Sigmoid colon (tissue), 7 donors: ENCODE results near the gene TWSG1. TPM values are rescaled to one million over a fixed set of nuclear protein-coding genes. Genes with fewer than 3 reads are reported as not detected.

Experiments used
- DNase-seq: peaks from one replicate; pipeline ENCODE4 v3.0.0-alpha.2; 2019
- H3K27ac ChIP-seq, 4 donors: fragments of 200-600 bp; sonication (generic); one replicate each; pipeline ENCODE4 v1.5.1; 2016 to 2019; ENCODE audit warnings: mild to moderate bottlenecking in 1 of 4
- H3K27me3 ChIP-seq, 3 donors: fragments of 200-600 bp; sonication (generic); one replicate each; pipeline ENCODE4 v1.5.1; 2019; ENCODE audit warnings: mild to moderate bottlenecking in 1 of 3
- H3K36me3 ChIP-seq, 4 donors: fragments of 200-600 bp; sonication (generic); one replicate each; pipeline ENCODE4 v1.5.1; 2016 to 2019
- H3K4me1 ChIP-seq, 4 donors: fragments of 200-600 bp; sonication (generic); one replicate each; pipeline ENCODE4 v1.5.1; 2017 to 2019
- H3K4me3 ChIP-seq, 4 donors: fragments of 200-600 bp; sonication (generic); one replicate each; pipeline ENCODE4 v1.5.1; 2017 to 2019; ENCODE audit warnings: mild to moderate bottlenecking in 2 of 4, moderate library complexity in 1 of 4
- H3K9me3 ChIP-seq, 4 donors: fragments of 200-600 bp in 3 of 4; sonication (generic) in 3 of 4; one replicate each; pipeline versions ENCODE4 v1.5.1 to v1.6.1; 2013 to 2019
- CTCF ChIP-seq, 4 experiments: fragments of 450-650 bp in 3 of 4; fragments of 200-600 bp in 1 of 4; IDR thresholded peaks; one replicate each; pipeline ENCODE4 v1.5.1; 2016 to 2019; ENCODE audit warnings: antibody characterized with exemption in 4 of 4, mild to moderate bottlenecking in 3 of 4, moderate library complexity in 2 of 4
- EP300 ChIP-seq, 4 donors: sonication (generic); formaldehyde crosslinking; IDR thresholded peaks; one replicate each; pipeline ENCODE4 v1.6.1; 2017; ENCODE audit warnings: antibody characterized with exemption in 4 of 4
- POLR2A ChIP-seq, 2 donors: fragments of 450-650 bp; IDR thresholded peaks; one replicate each; pipeline ENCODE4 v1.6.1; 2016; ENCODE audit warnings: antibody characterized with exemption in 2 of 2, mild to moderate bottlenecking in 2 of 2, moderate library complexity in 2 of 2
- POLR2AphosphoS5 ChIP-seq, 4 donors: sonication (generic); formaldehyde crosslinking; IDR thresholded peaks; one replicate each; pipeline ENCODE4 v1.6.1; 2017; ENCODE audit warnings: antibody characterized with exemption in 4 of 4
- WGBS, 2 donors: extraction: QIAGEN DNeasy Blood & Tissue Kit; methylation state at CpG; one replicate each; pipeline ENCODE4 v1.1.7; 2013; 5-methylcytosine and 5-hydroxymethylcytosine counted together
- intact Hi-C: fragments of 100-400 bp; cut with DNase I; formaldehyde crosslinking; loops from one replicate; pipeline ENCODE4 v1.15.1; 2023
- polyA plus RNA-seq, 3 donors: library from polyadenylated mRNA; stranded (reverse); fragments of 200-250 nt; gene quantifications; one replicate each; pipeline ENCODE4 v1.2.3, GENCODE V29; 2013
- total RNA-seq, 4 donors: library from RNA; depleted of rRNA; stranded (reverse); fragments of >200 nt; gene quantifications; one replicate each; pipeline ENCODE4 v1.1.0, GENCODE V29; 2016
- donor health status: healthy with polysubstance abuse.
- donor health status: Bipolar disorder and iron deficiency.
- donor health status: healthy.

The TWSG1 gene
- total and polyA plus RNA-seq, 7 donors = 3.6 to 88.3 (median 69.2) TPM

DNA sequence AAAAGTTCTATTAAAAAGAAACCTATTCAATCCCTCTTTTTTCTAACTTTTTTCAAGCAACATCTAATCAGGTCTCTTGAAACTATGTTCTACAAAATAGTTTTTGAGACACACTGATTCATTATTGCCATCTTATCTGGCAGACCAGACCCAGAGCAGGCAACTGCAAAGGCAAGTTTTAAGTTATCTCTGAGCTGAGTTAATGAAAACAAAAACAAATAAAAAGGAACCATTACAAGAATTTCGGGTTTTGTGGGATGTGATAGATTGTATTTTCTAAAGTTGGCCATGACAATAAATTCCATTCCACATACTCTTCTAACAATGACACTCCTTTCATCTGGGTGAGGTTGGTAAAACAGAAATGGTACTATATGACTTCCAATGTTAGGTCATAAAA lies 15.2 kb upstream of the TWSG1 start:
- DNase-seq = no peak
- no peak overlapping the region for H3K27ac ChIP-seq
- no peak for TF ChIP-seq POLR2AphosphoS5 (IDR thresholded peaks at IDR 0.05)
- TF ChIP-seq POLR2A (IDR thresholded peaks at IDR 0.05) = no peak
- TF ChIP-seq CTCF (IDR thresholded peaks at IDR 0.05) = no peak
- no peak for TF ChIP-seq EP300 (IDR thresholded peaks at IDR 0.05)
- H3K9me3 ChIP-seq = no peaks in the 10 kb centered on the region
- no peak overlapping the region for H3K4me3 ChIP-seq
- intact Hi-C loops = no loop called here
- no peaks in the 10 kb centered on the region for H3K36me3 ChIP-seq
- WGBS, 2 donors = 21 to 59% methylated on average over 1 of the region's 1 CpG
- H3K4me1 ChIP-seq = no peaks in the 10 kb centered on the region
- H3K27me3 ChIP-seq = no peaks in the 10 kb centered on the region

DNA sequence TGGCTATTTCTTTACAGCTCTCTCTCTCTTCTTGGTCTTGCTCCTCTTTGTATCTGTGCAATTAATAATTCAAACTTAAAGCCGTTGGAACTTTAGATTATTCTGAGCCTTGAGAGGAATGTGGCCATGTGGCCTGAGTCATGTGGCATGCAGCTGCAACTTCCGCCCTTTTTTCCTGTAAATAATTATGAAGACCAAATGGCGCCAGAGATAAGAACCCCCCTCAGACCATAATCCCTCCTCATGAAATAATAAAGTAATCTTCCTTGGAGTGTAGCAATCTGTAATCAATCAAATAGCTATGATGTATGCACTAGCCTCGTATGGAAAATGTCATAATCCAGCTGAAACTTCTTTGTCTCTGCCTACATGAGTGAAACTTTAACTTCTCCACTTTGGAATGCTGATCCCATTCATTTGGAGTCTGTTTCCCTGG lies 13.5 kb upstream of the TWSG1 start:
- no peak overlapping the region for H3K4me3 ChIP-seq
- no peak overlapping the region for H3K27ac ChIP-seq
- 46 to 57% methylated on average over 4 of the region's 4 CpGs for WGBS, 2 donors
- DNase-seq = no peak
- intact Hi-C loops = no loop called here
- no peaks in the 10 kb centered on the region for H3K27me3 ChIP-seq
- no peak for TF ChIP-seq CTCF (IDR thresholded peaks at IDR 0.05)
- no peak for TF ChIP-seq EP300 (IDR thresholded peaks at IDR 0.05)
- no peak for TF ChIP-seq POLR2A (IDR thresholded peaks at IDR 0.05)
- no peak for TF ChIP-seq POLR2AphosphoS5 (IDR thresholded peaks at IDR 0.05)
- H3K9me3 ChIP-seq = no peaks in the 10 kb centered on the region
- no peaks in the 10 kb centered on the region for H3K4me1 ChIP-seq
- no peaks in the 10 kb centered on the region for H3K36me3 ChIP-seq

DNA sequence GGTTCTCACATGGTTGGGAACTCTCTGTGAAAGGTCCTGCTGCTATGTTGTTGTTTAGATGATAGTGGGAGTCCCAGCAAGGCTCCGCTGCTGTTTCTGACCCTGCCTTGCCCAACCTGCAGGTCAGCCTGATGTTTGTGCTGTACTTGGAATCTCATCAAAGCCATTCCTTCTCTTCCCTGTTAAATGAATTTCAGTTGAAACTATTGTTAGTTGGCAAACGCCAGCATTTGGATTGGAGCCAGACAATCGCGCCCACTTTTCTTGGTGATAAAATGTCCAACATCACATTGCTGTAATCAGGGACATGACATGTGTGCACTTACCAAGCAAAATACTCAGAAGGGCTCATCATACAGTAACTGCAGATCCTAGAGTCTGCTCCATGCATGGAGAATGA lies 12.8 kb upstream of the TWSG1 start:
- WGBS, 2 donors = 25 to 61% methylated on average over 4 of the region's 4 CpGs
- Histone ChIP-seq H3K27me3 (no peaks in the 10 kb centered on the region), H3K4me3 (no peak overlapping the region), H3K4me1 (no peaks in the 10 kb centered on the region), H3K27ac (no peak overlapping the region), H3K36me3 (no peaks in the 10 kb centered on the region), H3K9me3 (no peaks in the 10 kb centered on the region)
- intact Hi-C loops = no loop called here
- TF ChIP-seq POLR2A (IDR thresholded peaks at IDR 0.05) (no peak), POLR2AphosphoS5 (IDR thresholded peaks at IDR 0.05) (no peak)
- no peak for DNase-seq

- 77 to 91% methylated on average over 2 of the region's 2 CpGs for WGBS, 2 donors
- H3K27me3 ChIP-seq = no peaks in the 10 kb centered on the region
- no peaks in the 10 kb centered on the region for H3K4me1 ChIP-seq
- no peak for DNase-seq
- intact Hi-C loops = no loop called here
- H3K27ac ChIP-seq = no peak overlapping the region
- H3K9me3 ChIP-seq = no peaks in the 10 kb centered on the region
- no peaks in the 10 kb centered on the region for H3K36me3 ChIP-seq
- H3K4me3 ChIP-seq = no peak overlapping the region
- TF ChIP-seq POLR2A (IDR thresholded peaks at IDR 0.05) = no peak
- no peak for TF ChIP-seq POLR2AphosphoS5 (IDR thresholded peaks at IDR 0.05)
- no peak for TF ChIP-seq CTCF (IDR thresholded peaks at IDR 0.05)
- TF ChIP-seq EP300 (IDR thresholded peaks at IDR 0.05) = no peak
Measured at GRCh38 chr18:9322744-9323143, 11.8 kb upstream of the TWSG1 start.

- H3K36me3 ChIP-seq = no peaks in the 10 kb centered on the region
- H3K27ac ChIP-seq = no peak overlapping the region
- no peak for DNase-seq
- H3K9me3 ChIP-seq = peaks cover 0 to 3% (median 1%) of the 10 kb centered on the region in 4 donors
- H3K27me3 ChIP-seq = no peaks in the 10 kb centered on the region
- no peak overlapping the region for H3K4me3 ChIP-seq
- 77 to 86% methylated on average over 3 of the region's 3 CpGs for WGBS, 2 donors
- TF ChIP-seq POLR2A (IDR thresholded peaks at IDR 0.05) = no peak
- TF ChIP-seq CTCF (IDR thresholded peaks at IDR 0.05) = no peak
- TF ChIP-seq EP300 (IDR thresholded peaks at IDR 0.05) = no peak
- TF ChIP-seq POLR2AphosphoS5 (IDR thresholded peaks at IDR 0.05) = no peak
- H3K4me1 ChIP-seq = no peaks in the 10 kb centered on the region
- intact Hi-C loops = no loop called here
Measured at GRCh38 chr18:9323750-9324445, 10.7 kb upstream of the TWSG1 start.
